Activated CD4-positive, alpha-beta T cell treated with anti-CD3 and anti-CD28 coated beads, Interleukin-10, Interleukin-2, amounts not matched to agents 100 ng/mL and 50 ng/mL, durations not matched to agents 16 hours and 8 hours (primary cell): ENCODE data around the gene AAR2.
A peak's percentile ranks its signal among the peaks of the same experiment; 100 is the strongest.

Source experiments
- DNase-seq: peaks from one replicate; pipeline ENCODE4 v3.0.0-alpha.2; 2020

Gene AAR2

DNA sequence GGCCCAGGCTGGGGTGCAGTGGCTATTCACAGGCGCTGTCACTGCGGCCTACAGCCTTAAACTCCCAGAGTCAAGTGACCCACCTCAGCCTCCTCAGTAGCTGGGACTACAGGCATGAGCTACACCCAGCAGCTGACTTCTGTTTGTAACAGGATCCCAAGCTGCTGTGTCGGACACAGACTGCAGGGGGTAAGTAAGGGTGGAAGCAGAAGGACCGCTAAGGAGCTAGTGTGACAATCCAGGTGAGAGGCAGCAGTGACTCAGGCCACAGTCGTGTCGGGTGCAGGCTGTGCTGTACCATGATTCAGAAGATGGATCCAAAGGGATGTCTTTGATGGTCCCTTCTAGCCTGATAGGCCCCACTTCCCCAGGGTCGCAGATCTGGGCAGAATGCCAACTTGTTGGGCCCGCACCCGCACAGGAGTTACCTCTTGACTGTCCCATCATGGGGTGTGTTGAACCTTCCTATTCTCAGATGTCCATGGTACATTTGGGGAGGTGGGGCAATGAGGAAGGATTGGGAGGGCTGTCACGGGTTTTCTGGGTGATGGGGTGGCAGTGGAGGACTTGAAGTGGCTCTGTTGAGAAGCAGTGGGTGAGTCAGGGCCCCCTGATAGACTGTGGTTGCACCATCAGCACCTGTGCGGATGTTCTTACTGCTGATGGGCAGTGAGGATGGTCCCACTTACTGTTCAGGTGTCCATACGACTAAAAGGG is 25.3 kb downstream of the AAR2 start:
- DNase-seq: no peak

DNA sequence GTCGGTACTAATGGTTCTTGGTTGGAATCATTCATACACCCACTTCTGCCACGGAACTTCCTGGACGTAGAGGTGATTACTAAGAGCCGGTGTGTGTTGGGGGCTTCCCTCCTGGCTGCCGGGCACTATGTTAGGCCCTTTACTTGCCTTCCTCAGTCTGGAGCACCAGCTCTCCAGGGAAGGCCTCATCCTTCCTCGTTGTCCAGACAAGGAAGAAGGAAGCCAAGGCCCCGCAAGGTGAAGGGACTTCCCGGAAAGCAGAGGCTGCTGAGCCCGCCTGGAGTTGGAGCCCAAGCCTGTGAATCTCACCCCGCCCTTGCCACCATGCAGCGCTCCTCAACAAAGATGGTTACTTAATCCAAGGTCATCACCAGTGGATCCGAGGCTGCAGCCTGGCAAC is 26.2 kb downstream of the AAR2 start:
- DNase-seq: no peak

DNA sequence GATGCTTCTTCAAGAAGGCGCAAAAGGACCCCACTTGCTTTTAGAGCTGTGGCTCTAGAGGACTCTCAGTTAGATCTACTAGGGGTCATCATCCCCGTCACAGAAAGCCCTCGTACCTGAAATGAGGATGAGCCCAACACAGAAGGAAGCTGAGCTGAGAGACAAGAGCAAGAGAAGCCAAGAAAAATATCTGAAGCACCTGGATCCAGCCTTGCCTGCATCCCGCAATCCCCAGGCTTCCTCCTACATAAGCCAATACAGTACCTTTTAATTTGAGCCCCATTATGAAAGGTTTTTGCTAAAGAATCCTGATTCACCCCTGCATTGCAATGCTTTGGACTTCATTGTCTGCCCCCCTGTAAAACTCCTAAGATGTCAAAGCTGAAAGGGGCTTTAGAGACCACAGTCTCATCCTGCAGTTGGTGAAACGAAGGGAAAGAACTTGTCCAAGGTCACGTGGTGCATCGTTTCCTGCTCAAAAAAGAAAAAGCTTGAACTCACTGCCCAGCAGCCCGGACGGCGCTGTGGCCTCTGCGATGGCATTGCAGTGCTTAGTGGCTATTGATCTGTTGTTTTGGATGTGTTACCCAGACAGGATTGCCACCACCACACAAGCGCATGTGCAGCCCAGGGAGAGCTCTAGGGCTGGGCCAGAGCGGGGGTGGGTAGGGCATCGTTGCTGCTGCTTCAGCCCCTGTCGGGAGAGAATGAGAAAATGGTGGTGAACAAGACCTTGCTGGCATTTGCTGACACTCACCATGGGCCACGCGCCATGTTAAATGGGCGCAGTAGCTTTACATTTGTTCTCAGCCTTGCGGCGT is 28.4 kb downstream of the AAR2 start:
- no peak for DNase-seq

DNA sequence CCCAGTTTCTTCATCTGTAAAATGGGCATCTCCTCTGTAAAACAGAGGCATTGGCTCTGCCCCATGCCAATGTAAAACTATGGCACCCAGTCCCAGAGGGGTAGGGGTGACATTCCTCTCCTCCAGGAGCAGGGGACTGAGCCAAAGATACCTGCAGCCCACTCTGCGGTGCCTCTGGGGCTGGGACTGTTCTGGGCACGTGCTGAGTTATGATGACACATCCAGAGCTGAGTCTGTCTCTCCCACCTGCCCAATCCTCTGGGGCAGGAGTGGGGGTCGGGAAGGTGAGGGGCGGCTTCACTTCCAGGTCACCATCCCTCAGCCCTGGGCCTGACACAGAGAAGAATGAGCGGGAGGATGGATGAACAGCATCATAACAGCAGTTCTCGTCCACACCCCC is 29.9 kb downstream of the AAR2 start:
- no peak for DNase-seq

DNA sequence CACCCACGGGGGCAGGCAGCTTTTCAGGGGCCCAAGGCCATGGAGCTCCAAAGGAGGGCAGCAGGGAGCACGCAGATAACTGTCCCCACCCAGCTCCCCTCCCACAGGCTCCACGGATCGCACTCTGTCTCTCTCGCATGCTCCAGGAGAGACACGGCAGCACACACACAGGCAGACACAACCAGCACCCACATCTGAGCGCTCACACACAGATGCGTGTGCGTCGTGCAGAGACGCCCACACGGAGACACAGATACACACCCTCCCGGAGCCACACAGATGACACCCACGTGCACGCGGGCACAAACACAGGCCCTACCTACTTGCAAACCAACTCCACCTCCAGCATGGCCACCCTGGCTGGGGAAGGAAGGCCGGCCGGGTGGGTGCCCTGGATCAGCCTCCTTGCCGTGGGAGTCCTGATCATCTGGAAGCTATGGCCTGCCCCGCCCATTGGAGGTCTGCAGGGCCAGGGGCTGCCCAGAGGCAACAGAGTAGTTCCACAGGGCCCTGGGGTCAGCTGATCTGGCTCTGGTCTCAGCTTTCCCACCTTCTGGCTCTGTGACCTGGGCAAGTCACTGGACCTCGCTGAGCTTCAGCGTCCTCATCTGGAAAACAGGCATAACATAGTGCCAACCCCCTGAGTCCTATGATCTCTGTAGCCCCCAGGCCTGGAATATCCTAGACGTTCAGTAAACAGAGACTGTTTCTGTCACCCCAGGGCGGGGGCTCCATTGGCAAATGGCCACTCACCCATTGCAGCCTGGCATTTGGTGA is 31.5 kb downstream of the AAR2 start:
- no peak for DNase-seq

DNA sequence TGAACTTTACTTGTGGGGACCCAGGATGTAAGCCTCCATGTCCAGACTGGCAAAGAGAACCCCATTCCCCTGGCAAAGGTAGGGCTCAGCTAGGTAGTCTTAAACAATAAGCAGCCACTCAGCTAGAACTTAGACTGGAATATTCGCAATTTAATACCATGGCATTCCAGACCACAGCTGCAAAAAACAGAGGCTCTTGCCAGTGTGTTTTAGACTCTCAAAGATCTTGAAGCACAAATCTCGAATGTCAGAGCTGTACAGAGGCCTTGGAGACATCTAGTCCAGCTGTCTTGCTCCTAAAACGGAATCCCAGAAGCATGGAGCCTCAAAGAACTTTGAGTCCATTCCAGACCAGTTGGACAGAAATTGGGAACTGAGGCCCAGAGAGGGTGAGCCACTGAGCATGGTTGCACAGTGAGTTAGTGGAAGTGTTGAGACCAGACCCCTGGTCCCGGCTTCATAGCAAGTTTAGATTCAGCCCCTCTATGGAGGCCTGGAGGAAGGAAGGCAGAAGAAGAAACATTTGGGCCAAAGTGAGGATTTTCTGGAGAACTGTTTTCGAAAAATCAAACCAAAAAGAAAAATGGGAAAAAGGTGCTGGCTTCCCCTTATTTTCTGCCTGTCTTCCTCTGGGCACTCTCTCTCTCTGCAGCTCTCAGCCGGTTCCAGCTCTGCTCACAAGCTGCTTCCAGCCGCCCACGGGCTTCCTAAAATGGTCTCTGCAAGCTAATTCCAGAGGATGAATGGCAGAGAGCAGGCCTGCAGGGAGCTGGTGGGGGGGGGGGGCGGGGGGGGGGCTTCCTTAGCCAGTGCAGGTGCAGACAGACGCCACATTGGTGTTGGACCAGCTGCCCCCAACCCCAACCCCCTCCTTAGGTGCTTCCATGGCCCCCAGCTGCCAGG is 32.4 kb downstream of the AAR2 start:
- no peak for DNase-seq

DNA sequence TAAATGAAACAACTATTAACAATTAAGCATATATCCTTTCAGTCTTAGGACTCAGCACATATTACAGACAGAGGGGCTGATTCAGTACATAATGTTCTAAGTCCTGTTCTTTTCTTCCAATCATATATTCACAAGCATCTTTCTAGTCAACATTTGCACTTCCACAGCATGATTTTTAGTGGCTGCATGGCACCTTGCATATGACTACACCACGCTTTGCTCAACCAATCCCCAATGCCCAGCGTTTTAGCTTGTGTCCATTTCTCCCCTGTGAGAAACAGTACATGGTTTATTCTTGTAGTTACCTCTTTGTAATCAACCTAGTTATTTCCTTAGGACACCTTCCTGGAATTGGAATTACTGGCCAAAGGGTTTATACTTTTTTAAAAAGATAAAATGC is 33.2 kb downstream of the AAR2 start:
- no peak for DNase-seq

DNA sequence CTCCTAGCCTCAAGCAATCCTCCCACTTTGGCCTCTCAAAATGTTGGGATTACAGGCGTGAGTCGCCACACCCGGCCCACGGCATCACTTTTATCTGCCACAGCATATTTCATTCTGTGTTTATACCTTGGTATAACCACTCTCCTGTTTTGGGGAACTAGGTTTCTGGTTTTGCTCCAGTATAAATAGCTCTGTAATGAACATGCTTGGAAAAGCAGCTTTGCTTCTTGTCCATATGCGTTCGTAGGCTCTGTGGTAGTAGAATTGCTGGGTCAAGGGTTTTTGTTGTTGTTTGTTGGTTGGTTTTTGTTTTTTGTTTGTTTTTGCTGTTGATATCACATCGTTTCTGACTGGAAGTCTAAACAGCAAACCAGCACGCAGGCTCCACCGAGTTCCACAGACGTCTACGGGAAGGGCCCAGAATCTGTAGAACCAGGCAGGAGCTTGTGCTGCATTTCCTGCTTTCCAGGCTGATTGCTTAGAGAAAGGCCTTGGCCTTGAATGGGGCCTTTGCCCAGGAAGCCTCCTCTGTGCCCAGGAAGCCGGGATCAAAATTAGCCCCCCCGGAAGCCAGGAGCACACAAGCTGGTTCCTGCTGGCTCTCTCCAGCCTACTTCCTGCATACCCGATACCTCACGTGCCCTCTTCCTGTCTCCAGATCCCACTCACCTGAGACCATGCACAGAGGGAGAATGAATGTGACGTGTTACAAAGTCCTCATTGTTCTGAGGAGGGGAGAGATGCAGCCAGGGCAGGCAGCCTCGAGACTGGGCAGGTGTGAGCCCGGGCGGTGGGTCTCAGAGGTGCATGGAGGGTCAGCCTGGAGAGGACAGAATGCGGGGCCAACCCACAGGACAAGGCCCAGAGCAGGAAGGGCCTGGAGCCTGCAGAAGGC is 34.7 kb downstream of the AAR2 start:
- DNase-seq: no peak

DNA sequence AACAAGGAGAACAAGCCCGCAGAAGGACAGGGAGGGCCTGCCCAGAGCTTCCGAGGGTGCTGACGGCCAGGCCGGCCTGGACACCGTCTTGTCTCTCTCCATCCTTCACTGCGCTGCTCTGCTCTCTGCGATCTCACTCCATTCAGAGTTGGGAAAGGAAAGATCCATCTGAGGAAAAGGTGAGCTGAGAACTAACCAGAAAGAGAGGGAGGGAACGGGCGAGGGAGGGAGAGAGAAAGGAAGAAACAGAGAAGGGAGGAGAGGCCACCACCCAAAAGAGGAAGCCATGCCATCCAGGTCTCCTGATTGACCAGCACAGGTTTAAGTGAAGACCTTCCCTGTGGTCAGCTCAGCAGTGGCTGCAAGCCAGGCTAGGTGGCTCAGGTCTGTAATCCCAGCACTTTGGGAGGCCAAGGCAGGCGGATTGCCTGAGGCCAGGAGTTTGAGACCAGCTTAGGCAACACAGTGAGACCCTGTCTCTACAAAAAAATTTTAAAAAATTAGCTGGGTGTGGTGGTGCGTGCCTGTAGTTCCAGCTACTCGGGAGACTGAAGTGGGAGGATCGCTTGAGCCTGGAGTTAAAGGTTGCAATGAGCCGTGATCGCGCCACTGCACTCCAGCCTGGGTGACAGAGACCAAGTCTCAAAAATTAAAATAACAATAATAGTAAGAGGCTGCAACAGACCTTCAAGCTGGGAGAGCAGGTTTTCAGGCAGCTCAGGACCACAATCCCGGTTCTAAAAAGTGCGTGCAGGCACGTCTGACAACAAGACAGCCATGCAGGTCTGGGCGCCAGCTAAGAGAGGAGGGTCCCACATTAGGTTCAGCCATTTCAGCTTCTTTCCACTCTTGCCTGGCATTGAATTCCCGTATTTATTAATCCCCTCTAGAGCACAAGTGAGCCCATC is 35.6 kb downstream of the AAR2 start:
- DNase-seq: no peak

DNA sequence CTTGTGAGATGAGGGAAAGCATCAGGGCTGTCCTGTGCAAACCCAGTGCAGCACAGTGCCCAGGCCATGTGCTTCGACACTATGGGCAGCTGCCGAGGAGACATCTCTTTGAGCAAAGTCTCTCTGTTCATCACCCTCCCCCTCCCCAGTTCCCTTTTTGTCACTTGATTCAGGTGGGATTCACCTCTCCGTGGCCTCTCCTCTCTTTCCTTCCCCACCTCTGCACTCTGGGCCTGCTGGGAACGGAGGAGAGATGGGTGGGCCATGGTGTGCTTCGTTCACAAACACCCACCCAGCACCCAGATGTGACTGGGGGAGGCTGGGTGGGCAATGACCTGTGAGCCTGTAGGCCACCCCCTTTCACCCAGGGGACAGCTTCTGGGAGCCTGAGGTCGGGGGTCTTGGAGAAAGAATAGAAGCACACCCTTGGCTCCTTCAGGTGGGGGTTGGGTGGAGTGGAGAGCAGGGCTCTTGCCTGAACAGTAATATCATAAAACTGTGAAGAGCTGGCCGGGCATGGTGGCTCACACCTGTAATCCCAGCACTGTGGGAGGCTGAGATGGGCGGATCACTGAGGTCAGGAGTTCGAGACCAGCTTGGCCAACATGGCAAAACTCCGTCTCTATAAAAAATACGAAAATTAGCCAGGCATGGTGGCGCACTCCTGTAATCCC is 36.4 kb downstream of the AAR2 start:
- DNase-seq: no peak

DNA sequence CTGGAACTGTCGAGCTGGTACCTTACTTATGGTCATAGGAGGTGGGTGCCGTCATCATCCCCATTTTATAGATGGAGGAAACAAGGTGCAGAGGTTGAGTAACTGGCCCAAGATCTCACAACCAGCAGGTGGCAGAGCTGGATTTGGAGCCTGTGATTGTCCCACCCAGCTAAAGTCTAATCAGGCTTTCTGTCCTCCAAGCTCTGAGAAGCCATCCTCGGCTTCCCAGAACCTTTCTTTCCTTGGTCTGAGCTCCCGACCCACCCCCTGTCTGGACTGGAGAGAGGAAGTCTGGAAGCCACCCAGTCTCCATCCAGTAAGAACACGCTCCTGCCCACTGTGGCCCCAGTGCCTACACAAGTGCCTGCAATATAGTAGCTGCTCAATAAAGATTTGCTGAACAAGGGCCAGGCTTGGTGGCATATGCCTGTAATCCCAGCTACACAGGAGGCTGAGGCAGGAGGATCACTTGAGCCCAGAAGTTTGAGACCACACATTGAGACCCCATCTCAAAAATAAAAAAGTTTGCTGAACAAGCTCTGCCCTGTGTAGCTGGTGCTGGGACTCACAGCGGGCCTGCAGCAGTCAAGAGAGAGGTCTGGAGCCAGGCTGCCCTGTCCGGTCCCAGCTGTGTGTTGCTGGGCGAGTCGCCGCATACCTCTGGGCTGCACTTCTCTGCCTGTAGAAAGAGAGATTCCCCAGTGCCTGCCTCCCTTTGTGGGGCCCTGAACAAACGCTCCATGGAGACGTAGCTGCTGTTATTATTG is 37.3 kb downstream of the AAR2 start:
- DNase-seq: peak; percentile 19

DNA sequence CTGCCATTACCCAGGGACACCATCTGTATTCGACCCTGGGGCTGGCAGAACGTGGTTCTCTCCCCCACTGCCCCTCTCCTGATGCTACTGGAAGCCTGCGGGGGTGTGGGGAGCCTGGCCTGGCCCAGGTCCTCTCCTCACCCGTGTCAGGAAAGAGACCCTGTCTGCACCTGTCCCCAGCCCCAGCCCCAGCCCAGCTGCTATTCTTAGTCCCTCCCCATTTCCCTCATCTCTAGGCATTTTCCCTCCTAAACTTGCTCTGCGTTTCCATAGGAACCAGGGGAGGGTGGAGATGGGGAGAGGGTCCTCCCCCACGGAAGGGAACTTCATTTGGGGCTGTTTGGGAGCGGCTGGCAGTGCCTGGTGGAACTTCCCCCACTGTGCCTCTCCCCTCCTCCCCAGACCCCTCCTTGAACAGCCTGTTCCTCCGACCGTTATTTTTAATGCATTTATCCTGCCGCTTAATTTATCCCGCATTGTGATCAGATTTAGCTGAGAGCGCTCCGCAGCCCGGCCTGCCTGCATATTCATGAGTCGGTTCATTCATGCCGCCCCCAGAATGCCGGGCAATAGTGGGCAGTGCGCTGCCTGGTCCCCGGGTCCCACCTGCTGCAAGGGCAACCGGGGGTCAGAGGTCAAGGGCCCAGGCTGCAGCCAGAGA is 38.0 kb downstream of the AAR2 start:
- no peak for DNase-seq

DNA sequence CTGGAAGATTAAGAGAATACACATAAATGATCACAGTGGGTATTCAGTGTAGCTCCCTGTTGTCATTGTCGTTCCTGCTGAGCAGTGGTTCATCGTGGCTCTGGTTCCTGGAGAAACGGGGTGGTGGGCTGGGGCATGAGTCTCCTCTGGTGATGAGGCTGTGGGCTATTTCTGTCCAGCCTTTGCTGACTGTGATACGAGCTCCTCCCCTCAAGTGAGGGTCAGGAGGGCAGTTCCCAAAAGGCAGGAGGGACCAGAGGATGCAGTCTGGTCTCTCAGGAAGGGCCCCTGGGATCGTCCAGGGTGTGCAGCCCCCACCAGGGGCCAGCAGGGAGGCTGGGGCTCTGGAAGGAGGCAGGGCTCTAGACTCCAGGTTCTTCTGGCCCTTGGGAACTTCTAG is 38.7 kb downstream of the AAR2 start:
- DNase-seq: no peak

DNA sequence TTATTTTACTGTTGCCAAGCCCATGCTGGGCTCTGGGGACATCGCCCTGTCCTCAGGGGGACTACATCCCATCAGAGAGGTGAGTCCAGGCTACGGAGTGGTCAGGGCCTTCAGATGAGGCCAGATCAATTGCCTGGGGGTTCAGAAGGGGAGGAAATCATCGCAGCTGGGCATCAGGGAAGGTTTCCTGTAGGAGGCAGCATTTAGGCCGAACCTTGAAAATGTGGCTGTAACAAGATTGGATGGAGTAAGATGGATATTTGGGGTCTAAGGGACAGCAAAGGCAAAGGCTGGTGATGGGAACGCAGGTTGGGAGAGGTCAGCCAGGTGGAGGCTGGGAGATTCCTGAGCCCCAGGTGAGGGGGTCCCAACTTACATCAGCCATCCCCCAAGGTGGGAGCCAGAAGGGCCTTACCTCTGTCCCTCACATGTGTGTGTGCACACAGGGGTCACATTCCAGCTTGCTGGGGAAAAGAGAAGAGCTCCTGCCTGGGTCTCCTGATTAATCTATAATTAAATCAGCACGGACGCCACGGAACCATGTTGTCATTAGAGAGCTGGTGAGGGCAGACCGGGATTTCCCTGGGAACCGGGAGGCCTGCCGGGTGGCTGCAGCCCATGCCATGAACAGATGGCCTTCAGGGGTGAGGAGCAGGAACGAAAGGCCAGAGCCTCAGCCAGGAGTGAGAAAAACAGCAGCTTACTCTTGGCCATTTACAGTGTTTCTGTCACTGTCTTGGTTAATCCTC is 39.3 kb downstream of the AAR2 start:
- DNase-seq: no peak

DNA sequence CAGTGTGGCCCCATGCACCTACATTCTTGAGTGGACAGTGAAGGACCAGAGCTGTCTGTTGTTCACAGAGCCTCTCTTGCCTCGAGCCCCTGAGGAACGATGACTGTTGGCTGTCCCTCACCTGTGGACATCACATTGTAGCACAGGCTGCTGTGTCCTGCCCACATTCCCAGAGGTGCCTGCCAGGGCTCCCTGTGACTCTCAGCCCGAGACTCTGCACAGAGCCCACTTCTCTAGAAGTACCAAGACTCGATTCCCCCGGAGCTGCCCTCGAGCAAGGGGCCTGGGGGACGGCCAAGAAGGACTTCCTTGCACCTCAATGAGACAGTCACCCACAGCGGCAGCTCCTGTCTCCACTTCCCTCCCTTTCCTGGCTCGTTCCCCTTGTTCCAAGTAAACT is 41.3 kb downstream of the AAR2 start:
- no peak for DNase-seq

DNA sequence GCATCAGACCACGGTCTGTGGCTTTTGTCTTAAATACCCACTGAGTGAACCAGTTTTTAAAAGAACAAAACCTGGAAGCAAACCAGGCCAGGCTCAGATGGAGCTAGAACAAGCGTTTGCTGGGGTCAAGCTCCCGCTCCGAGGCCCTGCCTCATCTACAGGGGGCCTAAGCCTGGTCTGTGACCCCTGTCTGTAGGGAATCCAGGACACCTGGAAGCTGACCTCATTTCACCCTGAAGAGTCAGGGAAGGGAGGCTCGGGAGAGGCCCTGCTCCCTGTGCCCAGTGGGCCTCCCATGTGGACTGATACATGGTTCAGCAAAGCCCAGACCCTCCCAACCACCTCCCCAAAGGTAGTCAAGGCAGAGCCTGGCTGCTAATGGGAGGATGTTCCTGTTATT is 43.1 kb downstream of the AAR2 start:
- DNase-seq: no peak

DNA sequence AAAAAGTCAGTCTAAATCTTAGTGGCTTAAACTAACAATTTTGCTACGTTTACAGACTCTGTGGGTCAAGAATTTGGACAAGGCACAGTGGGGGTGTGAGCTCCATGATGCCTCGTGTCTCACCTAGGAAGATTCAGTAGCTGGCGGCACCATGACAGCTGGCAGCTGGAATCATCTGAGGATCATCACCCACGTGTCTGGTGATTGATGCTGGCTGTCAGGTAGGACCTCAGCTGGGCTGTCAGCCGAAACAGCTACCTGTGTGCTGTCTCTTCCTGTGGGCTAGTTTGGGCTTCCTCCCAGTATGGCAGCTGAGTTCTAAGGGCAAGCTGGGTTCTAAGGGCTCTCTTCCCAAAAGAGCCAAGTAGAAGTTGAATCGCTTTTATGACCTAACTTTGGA is 43.5 kb downstream of the AAR2 start:
- DNase-seq: no peak
